Measurements from ENCODE around the gene RAP1GAP2. TPM values are rescaled to one million over a fixed set of nuclear protein-coding genes. Genes with fewer than 3 reads are reported as not detected.

The RAP1GAP2 gene
- total RNA-seq, 4 donors from 2014 or later = 4.6 to 8.0 (median 5.6) TPM

DNA sequence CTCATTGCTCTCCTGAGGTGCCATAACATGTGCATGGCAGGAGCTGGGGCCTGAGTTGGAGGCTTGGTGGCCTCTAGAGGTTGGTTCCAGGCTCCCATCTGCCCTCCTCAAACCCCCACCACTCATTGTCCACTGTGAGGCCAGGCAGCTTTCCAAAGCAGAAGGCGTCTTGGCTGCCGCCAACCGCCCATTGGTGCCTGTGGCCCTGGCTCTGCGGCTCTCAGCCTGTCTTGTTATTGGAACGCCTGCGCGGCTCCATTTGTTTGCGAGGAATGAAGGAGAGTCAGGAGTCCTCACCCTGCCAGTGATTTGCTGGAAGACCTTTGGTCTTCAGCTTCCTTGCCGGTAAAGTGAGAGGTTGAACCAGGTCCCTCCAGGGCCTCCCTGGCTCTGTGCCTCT lies 223.5 kb downstream of the RAP1GAP2 start:
- no peak for DNase-seq (ENCODE audit: low spot score)
- TF ChIP-seq, protein P1, sequence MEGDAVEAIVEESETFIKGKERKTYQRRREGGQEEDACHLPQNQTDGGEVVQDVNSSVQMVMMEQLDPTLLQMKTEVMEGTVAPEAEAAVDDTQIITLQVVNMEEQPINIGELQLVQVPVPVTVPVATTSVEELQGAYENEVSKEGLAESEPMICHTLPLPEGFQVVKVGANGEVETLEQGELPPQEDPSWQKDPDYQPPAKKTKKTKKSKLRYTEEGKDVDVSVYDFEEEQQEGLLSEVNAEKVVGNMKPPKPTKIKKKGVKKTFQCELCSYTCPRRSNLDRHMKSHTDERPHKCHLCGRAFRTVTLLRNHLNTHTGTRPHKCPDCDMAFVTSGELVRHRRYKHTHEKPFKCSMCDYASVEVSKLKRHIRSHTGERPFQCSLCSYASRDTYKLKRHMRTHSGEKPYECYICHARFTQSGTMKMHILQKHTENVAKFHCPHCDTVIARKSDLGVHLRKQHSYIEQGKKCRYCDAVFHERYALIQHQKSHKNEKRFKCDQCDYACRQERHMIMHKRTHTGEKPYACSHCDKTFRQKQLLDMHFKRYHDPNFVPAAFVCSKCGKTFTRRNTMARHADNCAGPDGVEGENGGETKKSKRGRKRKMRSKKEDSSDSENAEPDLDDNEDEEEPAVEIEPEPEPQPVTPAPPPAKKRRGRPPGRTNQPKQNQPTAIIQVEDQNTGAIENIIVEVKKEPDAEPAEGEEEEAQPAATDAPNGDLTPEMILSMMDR (IDR thresholded peaks at IDR 0.05) = no peak
- ATAC-seq (ENCODE audit: low FRiP score) = no peak

GRCh38 chr17:3020381-3020780 lies 224.1 kb downstream of the RAP1GAP2 start:
- no peak for DNase-seq (ENCODE audit: low spot score)
- TF ChIP-seq, protein P1 (IDR thresholded peaks at IDR 0.05) = no peak
- ATAC-seq (ENCODE audit: low FRiP score) = no peak

- ATAC-seq (ENCODE audit: low FRiP score) = no peak
- TF ChIP-seq, protein P1 (IDR thresholded peaks at IDR 0.05) = no peak
- no peak for DNase-seq (ENCODE audit: low spot score)
Measured at GRCh38 chr17:3022197-3022596, 226.0 kb downstream of the RAP1GAP2 start.

- ATAC-seq (ENCODE audit: low FRiP score) (no peak), DNase-seq (ENCODE audit: low spot score) (no peak)
- TF ChIP-seq, protein P1 (IDR thresholded peaks at IDR 0.05) = no peak
Measured at GRCh38 chr17:3024346-3024745, 228.1 kb downstream of the RAP1GAP2 start.

DNA sequence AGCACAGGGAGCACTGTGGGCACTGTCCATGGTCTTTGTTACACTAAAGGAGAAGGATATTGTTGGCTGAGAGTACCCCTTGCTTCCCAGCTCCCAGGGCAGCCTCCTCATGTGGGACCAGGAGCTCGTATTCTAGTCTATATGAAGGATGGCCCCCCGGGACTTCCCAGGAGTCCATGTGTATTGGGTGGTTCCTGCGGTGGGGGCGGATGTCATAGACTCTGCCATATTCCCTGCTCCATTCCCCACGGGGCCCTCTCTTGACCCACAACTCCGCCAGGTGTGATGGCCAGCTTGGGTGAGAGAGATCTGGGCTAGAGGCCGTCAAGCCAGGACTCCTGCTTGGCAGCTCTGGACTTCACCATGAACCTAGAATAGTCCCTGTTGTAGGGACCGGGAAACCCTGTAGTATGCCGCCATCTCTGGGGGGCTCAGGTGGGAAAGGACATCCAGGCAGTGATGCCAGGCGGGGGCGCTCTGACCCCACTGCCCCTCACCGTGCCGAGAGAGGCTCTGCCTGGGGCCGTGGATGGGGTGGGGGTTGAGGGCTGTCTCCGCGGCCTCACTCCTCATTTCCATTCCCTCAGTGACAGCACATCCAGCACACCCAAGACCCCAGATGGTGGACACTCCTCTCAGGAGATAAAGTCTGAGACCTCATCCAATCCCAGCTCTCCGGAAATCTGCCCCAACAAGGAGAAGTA lies 229.3 kb downstream of the RAP1GAP2 start:
- DNase-seq (ENCODE audit: low spot score) = no peak
- TF ChIP-seq, protein P1 (IDR thresholded peaks at IDR 0.05) = no peak
- no peak for ATAC-seq (ENCODE audit: low FRiP score)

GRCh38 chr17:3026125-3026855 lies 230.1 kb downstream of the RAP1GAP2 start:
- DNase-seq (ENCODE audit: low spot score) = no peak
- TF ChIP-seq, protein P1 (IDR thresholded peaks at IDR 0.05) = no peak
- no peak for ATAC-seq (ENCODE audit: low FRiP score)

All from omental fat pad (tissue), 4 donors.